Omental fat pad (tissue), 4 donors: ENCODE data around the gene ABR. TPM values are rescaled to one million over a fixed set of nuclear protein-coding genes. Genes with fewer than 3 reads are reported as not detected.
A peak's percentile ranks its signal among the peaks of the same experiment; 100 is the strongest.

Experiments used
- ATAC-seq: fragments of 150-250 bp; one replicate; pipeline ENCODE4 v1.9.1; 2016; ENCODE audit warnings: mild to moderate bottlenecking, moderate library complexity; ENCODE audit not compliant: low FRiP score
- DNase-seq: peaks from one replicate; pipeline ENCODE4 v3.0.0-alpha.2; 2019; ENCODE audit warnings: low spot score
- total RNA-seq, 4 donors: library from RNA; depleted of rRNA; stranded (reverse); fragments of >200 nt; gene quantifications; one replicate each; pipeline ENCODE4 v1.1.0, GENCODE V29; 2016
- TF ChIP-seq, protein P1 (sequence below), 3 donors: fragments of 450-650 bp; IDR thresholded peaks; one replicate each; pipeline ENCODE4 v1.5.1; 2016 to 2017; ENCODE audit warnings: antibody characterized with exemption in 3 of 3, mild to moderate bottlenecking in 3 of 3, moderate library complexity in 2 of 3

The ABR gene
- total RNA-seq, 4 donors from 2014 or later = 51.1 to 92.1 (median 75.8) TPM

DNA sequence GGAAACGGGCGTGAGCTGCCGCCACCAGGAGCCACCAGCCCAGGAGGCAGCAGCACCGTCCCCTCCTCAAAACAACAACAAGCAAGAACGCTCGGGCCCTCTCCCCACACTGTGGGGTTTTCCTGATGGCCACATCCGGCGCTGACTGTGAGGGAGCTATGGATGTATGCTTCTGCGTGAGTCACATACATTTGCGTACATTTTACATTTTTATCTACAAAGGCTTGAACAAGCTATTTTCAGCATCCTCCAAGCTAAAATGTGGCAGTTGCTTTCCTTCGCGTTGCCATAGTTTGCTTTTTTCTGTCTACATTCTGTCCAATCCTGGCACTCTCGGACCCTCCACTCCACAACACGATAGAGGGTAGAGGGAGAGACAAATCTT, 2.0 kb upstream of the ABR start:
- no peak for ATAC-seq
- TF ChIP-seq, protein P1, sequence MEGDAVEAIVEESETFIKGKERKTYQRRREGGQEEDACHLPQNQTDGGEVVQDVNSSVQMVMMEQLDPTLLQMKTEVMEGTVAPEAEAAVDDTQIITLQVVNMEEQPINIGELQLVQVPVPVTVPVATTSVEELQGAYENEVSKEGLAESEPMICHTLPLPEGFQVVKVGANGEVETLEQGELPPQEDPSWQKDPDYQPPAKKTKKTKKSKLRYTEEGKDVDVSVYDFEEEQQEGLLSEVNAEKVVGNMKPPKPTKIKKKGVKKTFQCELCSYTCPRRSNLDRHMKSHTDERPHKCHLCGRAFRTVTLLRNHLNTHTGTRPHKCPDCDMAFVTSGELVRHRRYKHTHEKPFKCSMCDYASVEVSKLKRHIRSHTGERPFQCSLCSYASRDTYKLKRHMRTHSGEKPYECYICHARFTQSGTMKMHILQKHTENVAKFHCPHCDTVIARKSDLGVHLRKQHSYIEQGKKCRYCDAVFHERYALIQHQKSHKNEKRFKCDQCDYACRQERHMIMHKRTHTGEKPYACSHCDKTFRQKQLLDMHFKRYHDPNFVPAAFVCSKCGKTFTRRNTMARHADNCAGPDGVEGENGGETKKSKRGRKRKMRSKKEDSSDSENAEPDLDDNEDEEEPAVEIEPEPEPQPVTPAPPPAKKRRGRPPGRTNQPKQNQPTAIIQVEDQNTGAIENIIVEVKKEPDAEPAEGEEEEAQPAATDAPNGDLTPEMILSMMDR (IDR thresholded peaks at IDR 0.05) = no peak
- DNase-seq = no peak

DNA sequence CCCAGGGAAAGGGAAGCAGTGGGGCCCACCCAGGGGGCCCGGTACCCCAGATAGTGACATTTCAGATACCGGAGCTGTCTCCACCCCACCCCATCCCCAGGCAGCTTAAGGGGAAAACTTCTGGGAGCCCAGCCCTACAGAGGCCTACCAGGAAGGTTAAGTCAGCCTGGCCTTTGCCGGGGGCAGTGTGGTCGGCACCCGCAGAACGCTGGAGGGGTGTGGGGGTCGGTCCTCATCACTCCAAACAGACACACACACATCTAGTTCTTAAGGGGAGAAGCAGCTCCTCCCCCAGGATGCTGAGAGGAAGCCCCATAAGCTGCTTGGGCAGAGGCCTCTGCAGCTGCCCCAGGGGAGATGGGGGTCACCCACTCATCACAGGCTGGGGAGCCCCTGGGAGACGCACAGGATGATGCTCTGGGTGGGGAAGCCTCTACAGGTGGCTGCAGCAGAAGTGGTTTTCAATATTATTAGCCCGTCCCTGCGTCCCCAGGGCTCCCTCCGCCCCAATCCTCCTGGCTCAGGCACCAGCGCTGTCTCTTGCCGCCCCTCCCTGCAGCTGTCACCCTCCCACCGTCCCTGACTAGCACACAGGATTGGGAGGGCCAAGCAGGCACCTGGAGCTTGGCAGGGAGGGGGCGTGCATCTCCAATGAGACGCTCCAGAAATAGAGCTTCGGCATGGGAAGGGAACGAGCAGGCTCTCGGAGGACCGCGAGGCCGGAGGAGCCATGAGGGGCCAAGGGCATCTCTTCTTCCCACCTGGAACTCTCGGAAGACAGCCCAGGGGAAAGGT, 1.4 kb upstream of the ABR start:
- ATAC-seq (no peak), DNase-seq (no peak)
- TF ChIP-seq, protein P1 (IDR thresholded peaks at IDR 0.05) = no peak

DNA sequence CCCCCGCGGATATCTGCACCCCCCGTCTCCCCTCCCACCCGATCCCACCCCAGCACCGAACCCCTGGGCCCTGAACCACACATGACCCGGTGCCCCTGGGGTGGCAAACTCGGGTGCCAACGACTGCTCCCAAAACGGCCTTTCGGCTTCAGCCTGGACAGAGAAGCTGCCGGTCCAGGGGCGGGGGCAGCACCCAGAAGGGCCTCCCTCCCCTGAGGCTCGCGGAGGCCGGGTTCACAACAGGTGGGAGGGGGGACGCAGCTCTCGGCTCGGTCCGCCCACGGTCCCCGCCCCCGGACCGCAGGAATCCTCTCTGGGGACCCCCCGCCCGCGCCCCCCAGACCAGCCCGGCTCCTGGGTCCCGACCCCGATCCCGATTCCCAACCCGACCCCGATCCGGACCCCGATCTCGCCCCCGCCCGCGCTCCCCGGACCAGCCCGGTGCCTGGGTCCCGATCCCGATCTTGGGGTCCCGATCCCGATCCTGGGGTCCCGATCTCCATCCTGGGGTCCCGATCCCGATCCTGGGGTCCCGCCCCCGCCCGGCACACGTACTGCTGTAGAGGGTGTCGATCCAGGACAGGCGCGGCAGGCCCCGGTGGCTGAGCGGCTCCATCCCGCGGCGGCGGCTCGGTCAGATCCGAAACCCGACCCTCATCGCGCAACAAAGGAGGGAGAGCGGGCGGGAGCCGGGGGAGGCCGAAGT, 516 bp downstream of the ABR start:
- ATAC-seq = peak; percentile 26
- no peak for DNase-seq
- TF ChIP-seq, protein P1 (IDR thresholded peaks at IDR 0.05) = no peak

DNA sequence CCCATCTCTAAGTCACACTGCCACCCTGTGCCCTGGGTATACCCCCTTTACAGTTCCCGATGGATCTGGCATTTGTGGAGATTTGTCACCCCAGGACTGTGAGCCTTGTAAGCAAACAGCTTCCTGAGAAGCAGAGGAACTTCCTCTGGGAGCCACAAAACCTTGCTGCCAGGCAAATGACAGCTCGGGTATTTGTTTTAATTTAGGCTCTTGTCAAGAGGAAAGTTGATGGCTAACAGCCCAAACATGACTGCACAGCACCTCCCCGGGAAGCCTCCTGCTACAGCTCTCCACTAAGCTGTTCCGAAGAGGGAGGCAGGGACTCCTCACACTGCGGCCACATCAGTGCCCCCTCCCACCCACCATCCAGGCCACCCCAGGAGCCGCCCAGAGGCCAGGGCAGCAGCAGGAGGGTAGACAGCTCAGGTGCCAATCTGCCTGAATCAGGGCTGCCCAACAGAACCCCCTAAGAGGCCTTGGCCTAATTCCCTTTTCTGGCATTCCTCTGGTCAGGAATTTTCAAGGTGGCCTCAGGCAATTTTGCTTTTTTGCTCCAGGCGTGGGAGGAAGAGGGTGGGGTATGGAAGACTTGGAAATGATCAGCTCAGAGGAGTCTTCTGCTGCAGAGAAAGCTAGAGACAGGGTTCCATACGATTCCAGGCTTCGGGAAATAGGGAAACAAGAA, 2.6 kb downstream of the ABR start:
- no peak for DNase-seq
- ATAC-seq = no peak
- TF ChIP-seq, protein P1 (IDR thresholded peaks at IDR 0.05) = no peak

DNA sequence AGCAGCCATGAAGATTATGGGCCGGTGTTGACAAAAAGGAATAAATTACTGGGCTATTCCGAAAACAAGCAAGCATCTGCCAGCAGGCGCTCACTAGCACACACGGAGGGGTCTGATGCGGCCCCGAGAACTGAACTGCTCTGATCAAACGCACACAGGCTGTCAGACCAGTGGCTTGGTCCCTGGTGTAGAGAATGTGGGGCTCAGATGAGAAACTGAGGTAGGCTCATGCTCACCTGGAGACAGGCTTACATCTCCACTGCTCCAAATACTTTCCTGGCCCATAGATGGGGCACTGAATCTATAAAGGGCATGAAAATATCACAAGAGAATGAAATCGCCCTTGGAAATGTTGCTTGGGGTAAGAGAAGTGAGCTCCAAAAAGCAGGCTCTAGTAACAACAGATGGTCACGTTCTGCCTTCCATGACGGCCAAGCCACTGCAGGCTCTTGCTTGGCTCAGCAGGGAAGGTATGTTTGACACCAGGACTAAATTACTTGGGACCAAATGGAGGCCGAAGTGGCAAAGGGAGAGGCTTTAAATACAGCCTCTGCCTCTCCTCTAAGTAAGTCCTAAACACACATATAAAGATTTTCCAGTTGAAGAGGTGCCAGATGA, 5.4 kb downstream of the ABR start:
- no peak for ATAC-seq
- DNase-seq = no peak
- TF ChIP-seq, protein P1 (IDR thresholded peaks at IDR 0.05) = no peak

DNA sequence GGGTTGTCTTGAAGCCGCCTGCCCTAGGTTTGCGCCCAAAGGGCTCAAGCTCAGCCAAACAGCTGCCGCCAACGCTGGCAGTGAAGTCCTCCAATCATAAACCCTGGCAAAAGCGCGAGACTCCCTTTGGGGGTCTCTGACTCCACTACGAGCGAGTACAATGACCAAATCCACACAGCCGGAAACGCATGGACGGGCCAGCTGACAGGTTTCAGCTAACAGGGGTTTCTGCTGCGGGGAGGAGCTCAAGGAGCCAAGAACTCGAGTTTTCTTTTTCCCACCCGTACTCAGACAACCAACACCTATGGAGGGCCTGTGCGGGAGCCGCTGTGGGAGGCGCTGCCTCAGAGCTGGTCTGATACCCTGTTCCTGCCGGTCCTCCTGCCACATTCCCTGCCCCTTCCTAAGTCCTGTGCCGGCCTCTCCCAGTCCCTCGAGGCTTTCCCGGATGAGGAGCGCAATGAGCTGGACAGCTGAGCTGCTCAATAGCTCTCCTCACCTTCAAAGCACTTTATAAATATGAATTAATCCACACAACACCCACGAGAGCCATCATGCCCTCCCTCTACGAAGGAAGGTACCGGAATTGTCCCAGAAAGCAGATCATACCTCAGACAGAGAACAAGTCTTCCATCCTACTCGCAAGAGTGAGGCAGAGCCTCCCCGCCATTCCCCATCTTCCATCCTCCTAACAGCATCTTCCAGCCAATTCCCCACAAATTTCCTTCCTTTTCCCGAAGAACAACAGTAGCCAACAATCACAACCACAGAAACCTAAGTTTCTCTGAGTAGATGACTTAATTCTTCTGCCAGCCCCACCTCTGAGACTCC, 6.1 kb downstream of the ABR start:
- no peak for ATAC-seq
- TF ChIP-seq, protein P1 (IDR thresholded peaks at IDR 0.05) = no peak
- no peak for DNase-seq
